ENCODE results near the gene YIPF5.

- TF ChIP-seq CTCF (IDR thresholded peaks at IDR 0.05) (no peak), ZFX (IDR thresholded peaks at IDR 0.05; ENCODE audit: borderline replicate concordance) (no peak)
Measured at GRCh38 chr5:144130306-144130705, 40.2 kb downstream of the YIPF5 start.
